Skeletal muscle cell (primary cell): ENCODE results near the gene BANF2.
"Not testable (repeated sequence)": the region's sequence is repeated elsewhere in the genome, so short reads cannot be mapped to it uniquely, and the experiment has no call there.

Source experiments
- DNase-seq: peaks from one replicate; pipeline ENCODE4 v3.0.0-alpha.2; 2010; ENCODE audit warnings: low read depth
- H3K4me3 ChIP-seq: 2 replicates; pipeline ENCODE4 v1.5.1; 2011; ENCODE audit warnings: low read depth, mild to moderate bottlenecking, control low read depth, low read length, moderate library complexity

Gene BANF2

GRCh38 chr20:17776551-17776950 lies 76.8 kb downstream of the BANF2 start:
- no peak for DNase-seq

GRCh38 chr20:17779011-17779410 lies 79.2 kb downstream of the BANF2 start:
- H3K4me3 ChIP-seq, DNase-seq: not testable (repeated sequence)

More at GRCh38 chr20:17776551-17776950, 76.8 kb downstream of the BANF2 start:
- H3K4me3 ChIP-seq = no peak overlapping the region

- no peak overlapping the region for H3K4me3 ChIP-seq
- DNase-seq = no peak
Observed at GRCh38 chr20:17782768-17783167, 83.0 kb downstream of the BANF2 start.

GRCh38 chr20:17783671-17784070 lies 83.9 kb downstream of the BANF2 start:
- H3K4me3 ChIP-seq = no peak overlapping the region
- no peak for DNase-seq

GRCh38 chr20:17785007-17785406 lies 85.2 kb downstream of the BANF2 start:
- no peak for DNase-seq
- H3K4me3 ChIP-seq = no peak overlapping the region
